NB4 (cell line): Measurements from ENCODE around the gene SLC6A6.

ENCODE experiments used
- DNase-seq: peaks from one replicate; pipeline ENCODE4 v3.0.0; 2010; ENCODE audit warnings: low read depth
- H3K4me3 ChIP-seq: one replicate; pipeline ENCODE4 v1.5.1; 2011; ENCODE audit warnings: mild to moderate bottlenecking, low read depth, low read length, moderate library complexity
- MYC ChIP-seq: IDR thresholded peaks from 2 replicates; pipeline ENCODE4 v1.6.1; 2011; ENCODE audit warnings: low read depth, low read length
- POLR2A ChIP-seq: IDR thresholded peaks from 2 replicates; pipeline ENCODE4 v1.6.1; 2011; ENCODE audit warnings: mild to moderate bottlenecking; ENCODE audit not compliant: insufficient read length; ENCODE audit errors: extremely low read depth
- TF ChIP-seq, protein P1 (sequence below): IDR thresholded peaks from one replicate; pipeline ENCODE4 v1.5.1; 2012; ENCODE audit warnings: low read depth, low read length
- TF ChIP-seq, protein P2 (sequence below): IDR thresholded peaks from 2 replicates; pipeline ENCODE4 v1.6.1; 2011; ENCODE audit warnings: low read depth, low read length

The SLC6A6 gene

DNA sequence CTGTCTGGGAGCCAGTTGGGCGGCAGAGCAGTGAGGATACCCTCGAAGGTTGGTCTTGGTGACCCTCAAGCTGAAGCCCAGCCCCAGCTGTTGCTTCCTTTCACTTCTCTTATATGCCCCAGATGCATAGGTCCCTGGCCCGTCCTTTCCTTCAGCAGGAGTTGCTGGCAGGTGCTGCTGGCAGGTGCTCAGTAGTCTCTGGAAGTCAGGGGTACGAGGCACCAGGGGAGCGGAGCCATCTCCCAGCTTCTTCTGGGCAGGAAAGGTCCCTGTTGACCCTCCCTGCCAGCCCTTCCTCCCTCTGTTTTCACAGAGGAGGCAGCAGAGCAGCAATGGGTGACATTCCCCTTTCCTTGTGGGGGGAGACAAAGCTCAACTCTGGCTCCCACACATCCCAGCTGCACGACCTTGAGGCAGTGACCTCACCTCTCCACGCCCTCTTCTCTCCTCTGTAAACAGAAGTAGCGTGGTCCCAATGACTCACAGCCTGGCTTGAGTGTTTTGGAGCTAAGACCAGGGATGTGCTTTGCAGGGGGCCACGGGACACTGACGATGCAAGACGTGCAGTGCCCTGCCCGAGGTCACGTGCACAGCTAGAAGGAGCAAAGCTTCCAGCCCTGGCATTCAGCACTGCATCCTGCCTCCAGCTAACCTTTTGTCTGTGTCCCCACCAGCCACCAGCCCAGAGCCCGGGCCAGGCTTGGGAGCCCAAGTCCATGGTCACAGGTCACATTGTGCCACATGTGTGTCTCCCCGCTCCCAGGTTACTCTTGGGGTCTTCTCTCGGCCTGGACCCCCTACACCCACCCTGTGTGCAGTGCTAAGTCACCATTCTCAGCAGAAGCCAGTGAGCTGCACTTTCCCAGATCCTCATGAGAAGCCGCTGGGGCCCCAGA is 49.7 kb downstream of the SLC6A6 start:
- H3K4me3 ChIP-seq, result no peak overlapping the region
- TF ChIP-seq MYC, result no peak
- TF ChIP-seq, protein P1, sequence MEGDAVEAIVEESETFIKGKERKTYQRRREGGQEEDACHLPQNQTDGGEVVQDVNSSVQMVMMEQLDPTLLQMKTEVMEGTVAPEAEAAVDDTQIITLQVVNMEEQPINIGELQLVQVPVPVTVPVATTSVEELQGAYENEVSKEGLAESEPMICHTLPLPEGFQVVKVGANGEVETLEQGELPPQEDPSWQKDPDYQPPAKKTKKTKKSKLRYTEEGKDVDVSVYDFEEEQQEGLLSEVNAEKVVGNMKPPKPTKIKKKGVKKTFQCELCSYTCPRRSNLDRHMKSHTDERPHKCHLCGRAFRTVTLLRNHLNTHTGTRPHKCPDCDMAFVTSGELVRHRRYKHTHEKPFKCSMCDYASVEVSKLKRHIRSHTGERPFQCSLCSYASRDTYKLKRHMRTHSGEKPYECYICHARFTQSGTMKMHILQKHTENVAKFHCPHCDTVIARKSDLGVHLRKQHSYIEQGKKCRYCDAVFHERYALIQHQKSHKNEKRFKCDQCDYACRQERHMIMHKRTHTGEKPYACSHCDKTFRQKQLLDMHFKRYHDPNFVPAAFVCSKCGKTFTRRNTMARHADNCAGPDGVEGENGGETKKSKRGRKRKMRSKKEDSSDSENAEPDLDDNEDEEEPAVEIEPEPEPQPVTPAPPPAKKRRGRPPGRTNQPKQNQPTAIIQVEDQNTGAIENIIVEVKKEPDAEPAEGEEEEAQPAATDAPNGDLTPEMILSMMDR, result no peak
- TF ChIP-seq, protein P2, sequence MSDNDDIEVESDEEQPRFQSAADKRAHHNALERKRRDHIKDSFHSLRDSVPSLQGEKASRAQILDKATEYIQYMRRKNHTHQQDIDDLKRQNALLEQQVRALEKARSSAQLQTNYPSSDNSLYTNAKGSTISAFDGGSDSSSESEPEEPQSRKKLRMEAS, result no peak
- TF ChIP-seq POLR2A, result no peak
- DNase-seq, result no peak

DNA sequence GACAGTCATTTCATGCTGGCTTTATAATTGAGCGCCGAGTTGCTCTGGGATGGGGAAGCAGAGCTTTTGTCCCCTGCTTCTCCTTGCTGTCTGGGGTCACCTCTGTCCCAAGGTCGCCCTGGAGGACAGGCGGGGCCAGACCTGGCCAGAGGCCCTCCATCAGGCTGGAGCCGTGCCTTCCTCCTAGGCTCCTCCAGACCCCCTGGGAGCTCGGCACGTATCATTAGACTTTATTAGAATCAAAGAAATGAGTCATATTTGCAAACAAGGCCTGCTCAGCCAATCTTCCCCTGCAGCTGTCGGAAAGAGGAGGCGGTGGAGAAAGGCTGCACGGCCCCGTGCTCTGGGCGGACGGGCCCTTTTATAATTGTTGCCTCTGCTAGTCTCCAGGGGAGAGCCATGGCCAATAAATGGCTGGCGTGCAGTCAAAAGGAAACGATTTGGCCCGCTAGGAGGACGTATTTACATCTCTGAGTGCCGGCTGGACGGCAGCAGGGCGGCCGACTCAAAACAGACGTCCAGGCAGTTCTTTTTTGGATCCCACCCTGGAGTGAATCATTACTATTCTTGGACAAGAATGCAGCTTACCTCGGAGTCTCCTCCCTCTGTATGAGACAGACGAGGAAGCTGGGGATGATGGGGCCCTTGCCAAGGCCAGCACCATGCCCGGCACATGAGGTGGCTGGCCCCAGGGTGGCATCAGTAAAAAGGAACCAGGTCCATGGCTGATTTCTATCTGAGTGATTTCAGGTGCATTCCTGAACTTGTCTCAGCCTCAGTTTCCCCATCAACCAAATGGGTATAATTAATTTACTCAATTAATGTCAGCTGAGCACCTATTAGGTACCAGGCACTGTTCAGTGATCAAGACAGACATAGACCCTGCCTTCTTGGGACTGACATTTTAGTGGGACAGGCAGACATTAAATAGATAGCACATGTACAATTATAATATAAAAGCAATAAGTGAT is 50.6 kb downstream of the SLC6A6 start:
- H3K4me3 ChIP-seq, result no peak overlapping the region
- no peak for DNase-seq
- TF ChIP-seq, protein P1, result no peak
- TF ChIP-seq POLR2A (no peak), MYC (no peak)
- TF ChIP-seq, protein P2, result no peak

DNA sequence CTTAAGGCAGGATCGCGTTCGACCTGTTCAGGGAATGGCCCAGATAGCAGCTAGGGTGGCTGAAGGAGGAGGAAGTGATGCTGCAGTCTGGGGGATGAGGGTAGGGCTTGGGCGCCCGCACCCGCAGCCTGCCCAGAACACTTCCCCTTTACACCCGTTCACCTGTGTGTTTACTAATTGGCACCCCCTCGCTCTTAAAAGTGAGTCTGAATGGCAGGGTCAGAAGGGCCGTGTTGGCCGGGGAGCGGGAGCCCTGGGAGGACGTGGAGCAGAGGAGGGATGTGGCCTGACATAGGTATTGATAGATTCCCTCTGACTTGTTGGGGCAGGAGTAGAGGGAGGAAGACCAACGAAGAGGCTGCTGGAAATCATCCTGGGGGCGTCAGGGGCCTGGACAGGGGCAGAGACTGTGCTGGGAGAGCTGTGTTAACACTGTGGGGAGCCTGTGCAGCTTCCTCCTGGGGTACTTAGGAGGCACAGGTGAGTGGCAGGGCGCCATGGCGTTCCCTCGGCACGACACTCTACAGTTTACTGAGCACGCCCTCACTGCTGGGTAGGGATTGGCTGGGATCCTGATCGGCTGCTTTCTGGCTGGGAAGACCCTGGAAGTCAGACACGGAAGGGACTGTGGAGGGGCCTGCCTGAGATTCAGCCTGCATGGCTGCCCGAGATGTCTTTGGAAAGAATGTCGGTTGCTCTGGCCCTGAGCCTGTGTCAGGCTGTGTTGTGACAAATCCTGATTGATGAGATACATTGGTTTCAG is 51.7 kb downstream of the SLC6A6 start:
- H3K4me3 ChIP-seq, result no peak overlapping the region
- TF ChIP-seq POLR2A (no peak), MYC (no peak)
- TF ChIP-seq, protein P1, result no peak
- TF ChIP-seq, protein P2, result no peak

DNA sequence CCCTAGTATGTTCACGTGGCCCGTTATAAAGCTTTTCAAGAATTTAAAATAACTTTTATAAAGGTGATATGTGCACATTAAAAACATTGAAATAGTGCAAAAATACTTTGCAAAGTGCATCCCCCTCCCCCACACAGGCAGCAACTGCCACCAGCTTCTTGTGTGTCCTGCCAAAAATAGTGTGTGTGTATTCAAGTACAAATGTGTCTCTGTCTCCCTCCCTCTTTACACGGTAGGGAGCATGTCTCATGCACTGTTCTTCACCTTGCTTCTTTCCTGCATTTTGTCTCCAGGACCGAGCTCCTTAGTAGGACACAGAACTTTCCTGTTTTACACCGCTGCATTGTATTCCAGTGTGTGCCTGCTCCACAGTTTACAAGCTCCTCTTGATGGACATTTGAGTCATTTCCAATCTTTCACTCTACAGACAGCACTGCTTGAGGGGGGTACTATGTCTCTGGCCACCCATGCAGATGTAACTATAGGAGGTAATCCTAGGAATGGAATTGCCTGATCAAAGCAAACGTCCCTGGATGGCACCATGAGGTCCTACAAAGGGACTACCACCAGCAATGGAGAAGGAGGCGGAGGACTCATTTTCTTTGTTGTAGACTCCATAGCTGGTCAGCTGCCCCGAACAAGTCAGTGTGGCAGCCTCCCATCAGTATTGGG is 52.4 kb downstream of the SLC6A6 start:
- no peak for DNase-seq
- H3K4me3 ChIP-seq, result no peak overlapping the region

More for the DNA sequence above, 51.7 kb downstream of the SLC6A6 start:
- no peak for DNase-seq

More for the DNA sequence above, 52.4 kb downstream of the SLC6A6 start:
- TF ChIP-seq, protein P1, result no peak
- TF ChIP-seq, protein P2, result no peak
- no peak for TF ChIP-seq POLR2A
